Psoas muscle (tissue), 8 donors: ENCODE data around the gene HOXD9. TPM values are rescaled to one million over a fixed set of nuclear protein-coding genes. Genes with fewer than 3 reads are reported as not detected.
A peak's percentile ranks its signal among the peaks of the same experiment; 100 is the strongest.

Source experiments
- ATAC-seq, 4 donors: fragments of 200-7000 bp; cut with Tn5 transposase; one replicate each; pipeline ENCODE4 v1.9.1; 2020; ENCODE audit warnings: moderate library complexity in 3 of 4, mild to moderate bottlenecking in 2 of 4
- DNase-seq, 2 donors: peaks; one replicate each; pipeline ENCODE4 v3.0.0-alpha.2; 2020
- H3K27ac ChIP-seq: fragments of 200-600 bp; one replicate; pipeline ENCODE4 v1.8.0; 2022
- H3K27me3 ChIP-seq, 3 donors: fragments of 200-600 bp in 1 of 3; one replicate each; pipeline versions ENCODE4 v1.6.1 to v1.8.0; 2013 to 2022; ENCODE audit warnings: low read length in 2 of 3, mild to moderate bottlenecking in 2 of 3, moderate library complexity in 1 of 3; ENCODE audit not compliant: insufficient read depth in 3 of 3
- H3K36me3 ChIP-seq, 2 donors: fragments of 200-600 bp in 1 of 2; one replicate each; pipeline versions ENCODE4 v1.6.1 to v1.8.0; 2013 to 2022; ENCODE audit warnings: low read depth in 1 of 2, mild to moderate bottlenecking in 1 of 2, moderate library complexity in 1 of 2; ENCODE audit not compliant: insufficient read depth in 1 of 2
- H3K4me1 ChIP-seq: fragments of 200-600 bp; one replicate; pipeline ENCODE4 v1.8.0; 2022
- H3K4me3 ChIP-seq: fragments of 200-600 bp; one replicate; pipeline ENCODE4 v1.8.0; 2022; ENCODE audit warnings: mild to moderate bottlenecking
- H3K9me3 ChIP-seq: fragments of 200-600 bp; one replicate; pipeline ENCODE4 v1.8.0; 2022
- CTCF ChIP-seq: fragments of 200-600 bp; IDR thresholded peaks from one replicate; pipeline ENCODE4 v1.8.0; 2022; ENCODE audit warnings: antibody characterized with exemption
- WGBS, 3 donors: extraction: QIAGEN DNeasy Blood & Tissue Kit; methylation state at CpG; one replicate each; pipeline versions ENCODE4 v1.1.6 to v1.1.7; 2013; 5-methylcytosine and 5-hydroxymethylcytosine counted together
- intact Hi-C, 2 donors: fragments of 100-400 bp; cut with DNase I; formaldehyde crosslinking; loops; one replicate each; pipeline versions ENCODE4 v1.11.0 to v1.14.2; 2022
- polyA plus RNA-seq, 3 donors: library from polyadenylated mRNA; stranded (reverse); fragments of 200-250 nt; gene quantifications; one replicate each; pipeline ENCODE4 v1.2.3, GENCODE V29; 2013
- total RNA-seq, 4 donors: library from RNA; stranded (reverse); fragmentation: NEBNext Ultra II Directional in 2 of 4; extraction: Animal tissue kit (Norgen Biotek cat#: 25700) in 2 of 4; gene quantifications; one replicate each; pipeline versions ENCODE4 v1.2.1 to v1.2.4, GENCODE V29; 2021 to 2023
- donor health status: healthy with polysubstance abuse.
- donor health status: DM: no; HTN: no; CAD: no; lungs with moderate emphysema.
- donor health status: Bipolar disorder and iron deficiency.
- donor health status: healthy.
- donor health status: DM: yes; HTN: yes; CAD: no.
- donor health status: DM: no; HTN: no; CAD: no.
- donor health status: DM: no; HTN: no; CAD: no.
- donor health status: DM: yes; HTN: yes; CAD: no.

Gene HOXD9
- total and polyA plus RNA-seq, 7 donors, result 0.43 to 4.4 (median 1.7) TPM

- no peaks in the 10 kb centered on the region for H3K9me3 ChIP-seq
- no peak for DNase-seq
- no peaks in the 10 kb centered on the region for H3K36me3 ChIP-seq
- H3K27ac ChIP-seq, result no peak overlapping the region
- H3K4me1 ChIP-seq, result peaks cover 4% of the 10 kb centered on the region
- H3K27me3 ChIP-seq, result peaks cover 2 to 99% (median 64%) of the 10 kb centered on the region in 3 donors
- ATAC-seq, result no peak
- H3K4me3 ChIP-seq, result no peak overlapping the region
- TF ChIP-seq CTCF, result no peak
- intact Hi-C loops, result loop anchor here in 1 of 2 donors (5.0 kb wide), 1 partner anchor 33 kb away; no protein-coding TSS in a partner anchor
- 31 to 32% (median 32%) methylated on average over 7 of the region's 7 CpGs for whole genome bisulfite sequencing, 3 donors
Observed at GRCh38 chr2:176110415-176111308, 11.9 kb upstream of the HOXD9 start.

GRCh38 chr2:176111309-176111663, 11.2 kb upstream of the HOXD9 start:
- Histone ChIP-seq H3K27ac (no peak overlapping the region), H3K9me3 (no peaks in the 10 kb centered on the region), H3K4me1 (peaks cover 5% of the 10 kb centered on the region), H3K36me3 (no peaks in the 10 kb centered on the region), H3K4me3 (no peak overlapping the region), H3K27me3 (peaks cover 2 to 99% (median 64%) of the 10 kb centered on the region in 3 donors)
- intact Hi-C loops, result loop anchor here in 1 of 2 donors (5.0 kb wide), 1 partner anchor 34 kb away; no protein-coding TSS in a partner anchor
- peak; percentile 60 for TF ChIP-seq CTCF
- peak in 3 of 4 donors; percentile 36 to 54 (median 43) for ATAC-seq
- no peak for DNase-seq
- WGBS, 3 donors, result 4% methylated on average over 16 of the region's 16 CpGs

- 10 to 13% (median 12%) methylated on average over 29 of the region's 29 CpGs for WGBS, 3 donors
- TF ChIP-seq CTCF, result no peak
- no peak for DNase-seq
- H3K36me3 ChIP-seq, result no peaks in the 10 kb centered on the region
- no peaks in the 10 kb centered on the region for H3K9me3 ChIP-seq
- H3K4me3 ChIP-seq, result no peak overlapping the region
- peaks cover 4 to 99% (median 66%) of the 10 kb centered on the region in 3 donors for H3K27me3 ChIP-seq
- intact Hi-C loops, result loop anchor here in 1 of 2 donors (5.0 kb wide), 1 partner anchor 35 kb away; no protein-coding TSS in a partner anchor
- H3K4me1 ChIP-seq, result peaks cover 6% of the 10 kb centered on the region
- no peak overlapping the region for H3K27ac ChIP-seq
- no peak for ATAC-seq
Observed at GRCh38 chr2:176111846-176112374, 10.6 kb upstream of the HOXD9 start.

GRCh38 chr2:176112375-176113302, 9.9 kb upstream of the HOXD9 start:
- no peak for TF ChIP-seq CTCF
- Histone ChIP-seq H3K9me3 (no peaks in the 10 kb centered on the region), H3K27ac (no peak overlapping the region), H3K27me3 (peaks cover 4 to 100% (median 68%) of the 10 kb centered on the region in 3 donors), H3K4me3 (no peak overlapping the region), H3K4me1 (peaks cover 2% of the 10 kb centered on the region), H3K36me3 (no peaks in the 10 kb centered on the region)
- ATAC-seq, result no peak
- 29 to 30% (median 29%) methylated on average over 39 to 40 of the region's 40 CpGs for WGBS, 3 donors
- no peak for DNase-seq
- intact Hi-C loops, result loop anchor here in 1 of 2 donors (5.0 kb wide), 1 partner anchor 35 kb away; no protein-coding TSS in a partner anchor
